Stomach (tissue), 4 donors: ENCODE data around the gene XCR1.

ENCODE experiments used
- CTCF ChIP-seq, 7 experiments: fragments of 450-650 bp in 4 of 7; fragments of 200-600 bp in 3 of 7; sonication (generic) in 3 of 7; IDR thresholded peaks; one replicate each; pipeline ENCODE4 v1.5.1; 2016 to 2019; ENCODE audit warnings: antibody characterized with exemption in 7 of 7, control low read depth in 2 of 7, mild to moderate bottlenecking in 1 of 7
- EP300 ChIP-seq: sonication (generic); formaldehyde crosslinking; IDR thresholded peaks from one replicate; pipeline ENCODE4 v1.6.1; 2017; ENCODE audit warnings: antibody characterized with exemption
- POLR2A ChIP-seq, 4 donors: fragments of 450-650 bp; IDR thresholded peaks; one replicate each; pipeline ENCODE4 v1.6.1; 2016; ENCODE audit warnings: antibody characterized with exemption in 4 of 4, control low read depth in 2 of 4, mild to moderate bottlenecking in 1 of 4, moderate library complexity in 1 of 4
- POLR2AphosphoS5 ChIP-seq, 3 donors: sonication (generic); formaldehyde crosslinking; IDR thresholded peaks; one replicate each; pipeline ENCODE4 v1.6.1; 2016; ENCODE audit warnings: antibody characterized with exemption in 3 of 3

GRCh38 chr3:45969953-45970352 lies 57.3 kb downstream of the XCR1 start:
- TF ChIP-seq CTCF (IDR thresholded peaks at IDR 0.05) (no peak), POLR2AphosphoS5 (IDR thresholded peaks at IDR 0.05) (no peak), POLR2A (IDR thresholded peaks at IDR 0.05) (no peak), EP300 (no peak)
